Activated T-helper 2 cell treated with anti-CD3 and anti-CD28 coated beads, Interferon-gamma antibody, Interleukin-2, Interleukin-4, amounts not matched to agents 10 μg/mL and 5 μg/mL and 100 μg/mL, durations not matched to agents 14 hours and 24 hours and 36 hours (primary cell): ENCODE results near the gene PSMA4. TPM values are rescaled to one million over a fixed set of nuclear protein-coding genes. Genes with fewer than 3 reads are reported as not detected.

Experiments used
- total RNA-seq: library from RNA; stranded (reverse); gene quantifications from 2 replicates; pipeline ENCODE4 v1.2.3, GENCODE V29; 2022

Gene PSMA4
- total RNA-seq, 1 donor from 2014 or later = 331 TPM

Other genes starting within 250 kb of the PSMA4 start
- gene SKIC8, start 240.8 kb upstream of the PSMA4 start, total RNA-seq = 51.2 and 51.8 TPM in 2 replicates
- 0.57 TPM in 1 of 2 replicates, not detected in the other for gene CRABP1, start 200.1 kb upstream of the PSMA4 start, total RNA-seq
- gene IREB2, start 102.2 kb upstream of the PSMA4 start, total RNA-seq = 97.8 and 101 TPM in 2 replicates
- 0.74 and 0.89 TPM in 2 replicates for gene HYKK, start 32.9 kb upstream of the PSMA4 start, total RNA-seq
- gene CHRNA5, start 25.1 kb downstream of the PSMA4 start, total RNA-seq = 6.5 and 7.7 TPM in 2 replicates
- not detected in 2 replicates for gene CHRNA3, start 80.6 kb downstream of the PSMA4 start, total RNA-seq
- gene CHRNB4, start 100.8 kb downstream of the PSMA4 start, total RNA-seq = not detected in 2 replicates